BJ (cell line): ENCODE data around the gene SMIM23. TPM values are rescaled to one million over a fixed set of nuclear protein-coding genes. Genes with fewer than 3 reads are reported as not detected.

ENCODE experiments used
- CTCF ChIA-PET: fragments of 350-600 bp; formaldehyde crosslinking; extraction: SDS; loops from one replicate; lab custom pipeline; 2021; ENCODE audit warnings: antibody characterized with exemption, inconsistent platforms; lab: Yijun Ruan, JAX
- POLR2A ChIA-PET: fragments of 300-600 bp; sonication (Branson Sonifier 250); formaldehyde crosslinking; extraction: SDS; loops from one replicate; lab custom pipeline; 2021; ENCODE audit warnings: antibody characterized with exemption; lab: Charles Lee
- DNase-seq: peaks from one replicate; pipeline ENCODE4 v3.0.0-alpha.2; 2011; ENCODE audit warnings: low read depth
- H3K27me3 ChIP-seq: 2 replicates; pipeline ENCODE4 v1.6.0; 2011; ENCODE audit warnings: low read length; ENCODE audit not compliant: control insufficient read depth, insufficient read depth
- H3K36me3 ChIP-seq: 2 replicates; pipeline ENCODE4 v1.5.1; 2011; ENCODE audit warnings: low read length; ENCODE audit not compliant: control insufficient read depth, insufficient read depth
- H3K4me3 ChIP-seq: 2 replicates; pipeline ENCODE4 v1.5.1; 2011; ENCODE audit warnings: low read depth, mild to moderate bottlenecking, control low read depth, low read length
- polyA plus RNA-seq: library from polyadenylated mRNA; depleted of rRNA; stranded (reverse); fragments of >200 nt; gene quantifications from 2 replicates; pipeline ENCODE4 v1.2.3, GENCODE V29; 2011
- TF ChIP-seq, protein P1 (sequence below): IDR thresholded peaks from 2 replicates; pipeline ENCODE4 v1.5.1; 2011; ENCODE audit warnings: low read depth, mild to moderate bottlenecking, control low read depth, inconsistent platforms, low read length, moderate library complexity; ENCODE audit not compliant: insufficient read depth

The SMIM23 gene
- polyA plus RNA-seq, 1 experiment = not detected

DNA sequence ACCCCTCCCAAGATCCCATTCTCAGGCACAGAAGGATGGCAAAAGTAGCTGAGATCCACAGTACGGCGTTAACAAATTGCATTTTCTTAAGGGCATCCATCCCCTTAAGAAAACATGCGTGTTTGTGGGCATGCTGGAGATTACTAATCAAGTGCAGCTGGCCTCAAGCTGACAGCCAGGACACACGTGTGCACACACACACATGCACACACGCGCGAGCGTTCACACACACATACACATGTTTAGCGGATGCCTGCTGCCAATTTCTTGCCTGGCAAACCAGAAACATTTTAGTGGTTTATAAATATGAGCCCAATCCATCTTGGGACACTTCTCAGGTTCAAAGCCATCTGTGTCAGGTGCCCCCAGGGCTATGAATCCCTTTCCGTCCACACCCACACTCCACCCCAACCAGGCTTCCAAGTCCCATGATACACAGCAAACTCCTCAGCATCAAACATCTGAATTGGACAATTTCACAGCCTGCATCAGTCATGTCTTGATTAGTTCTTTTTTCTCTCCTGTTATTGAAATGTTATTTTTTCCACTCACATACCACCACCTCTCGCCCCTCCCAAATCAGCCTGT, 23.5 kb upstream of the SMIM23 start:
- ChIA-PET POLR2A (no interaction called here), CTCF (no interaction called here)
- H3K36me3 ChIP-seq = no peaks in the 10 kb centered on the region
- TF ChIP-seq, protein P1, sequence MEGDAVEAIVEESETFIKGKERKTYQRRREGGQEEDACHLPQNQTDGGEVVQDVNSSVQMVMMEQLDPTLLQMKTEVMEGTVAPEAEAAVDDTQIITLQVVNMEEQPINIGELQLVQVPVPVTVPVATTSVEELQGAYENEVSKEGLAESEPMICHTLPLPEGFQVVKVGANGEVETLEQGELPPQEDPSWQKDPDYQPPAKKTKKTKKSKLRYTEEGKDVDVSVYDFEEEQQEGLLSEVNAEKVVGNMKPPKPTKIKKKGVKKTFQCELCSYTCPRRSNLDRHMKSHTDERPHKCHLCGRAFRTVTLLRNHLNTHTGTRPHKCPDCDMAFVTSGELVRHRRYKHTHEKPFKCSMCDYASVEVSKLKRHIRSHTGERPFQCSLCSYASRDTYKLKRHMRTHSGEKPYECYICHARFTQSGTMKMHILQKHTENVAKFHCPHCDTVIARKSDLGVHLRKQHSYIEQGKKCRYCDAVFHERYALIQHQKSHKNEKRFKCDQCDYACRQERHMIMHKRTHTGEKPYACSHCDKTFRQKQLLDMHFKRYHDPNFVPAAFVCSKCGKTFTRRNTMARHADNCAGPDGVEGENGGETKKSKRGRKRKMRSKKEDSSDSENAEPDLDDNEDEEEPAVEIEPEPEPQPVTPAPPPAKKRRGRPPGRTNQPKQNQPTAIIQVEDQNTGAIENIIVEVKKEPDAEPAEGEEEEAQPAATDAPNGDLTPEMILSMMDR = no peak
- peaks cover 7% of the 10 kb centered on the region for H3K27me3 ChIP-seq
- no peak overlapping the region for H3K4me3 ChIP-seq
- DNase-seq = no peak

GRCh38 chr5:171762903-171763302, 22.7 kb upstream of the SMIM23 start:
- H3K4me3 ChIP-seq = no peak overlapping the region
- no peaks in the 10 kb centered on the region for H3K36me3 ChIP-seq
- POLR2A ChIA-PET = no interaction called here
- TF ChIP-seq, protein P1 = no peak
- peaks cover 8% of the 10 kb centered on the region for H3K27me3 ChIP-seq
- CTCF ChIA-PET = no interaction called here
- no peak for DNase-seq

DNA sequence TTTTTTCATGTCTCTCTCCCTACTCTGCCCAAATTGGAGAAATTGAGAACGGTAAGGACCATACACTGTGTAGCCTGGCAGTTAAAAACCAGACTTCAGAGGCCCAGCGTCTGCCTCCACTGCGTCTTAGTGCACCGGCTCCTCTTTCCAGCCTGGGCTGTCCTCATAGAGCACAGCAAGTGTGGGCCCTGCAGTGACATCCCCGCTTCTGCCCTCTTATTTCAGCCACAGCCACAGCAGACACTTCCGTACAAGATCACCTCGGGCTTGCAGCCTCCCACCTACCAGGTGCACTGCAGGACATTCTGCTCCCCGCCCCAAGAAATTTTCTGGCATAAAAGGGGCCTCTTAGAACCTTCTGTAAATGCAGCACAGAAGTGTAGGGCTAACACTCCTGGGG, 21.4 kb upstream of the SMIM23 start:
- TF ChIP-seq, protein P1 = no peak
- DNase-seq = no peak
- peaks cover 8% of the 10 kb centered on the region for H3K27me3 ChIP-seq
- no peaks in the 10 kb centered on the region for H3K36me3 ChIP-seq
- POLR2A ChIA-PET = no interaction called here
- CTCF ChIA-PET = interaction anchor here (1.1 kb wide), 1 partner anchor 17 kb away, joined by 3 read pairs; no protein-coding TSS in a partner anchor
- H3K4me3 ChIP-seq = no peak overlapping the region

DNA sequence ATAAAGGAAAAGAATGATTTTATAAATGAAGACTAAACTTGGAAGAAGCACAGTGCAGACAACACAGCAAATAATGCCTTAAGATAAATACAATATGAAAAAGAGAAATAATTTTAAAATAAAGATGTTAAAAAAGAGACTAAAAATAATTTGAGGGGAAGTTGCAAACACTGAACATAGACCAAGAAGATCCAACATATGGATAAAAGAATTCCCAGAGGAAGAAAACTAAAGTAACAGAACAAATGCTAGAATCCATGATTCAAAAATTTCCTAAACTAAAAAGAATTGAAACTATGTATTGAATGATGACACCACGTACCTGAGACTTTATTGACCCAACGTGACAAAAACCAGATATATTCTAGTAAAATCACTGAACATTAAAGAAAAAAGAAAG, 18.7 kb upstream of the SMIM23 start:
- Histone ChIP-seq H3K4me3 (no peak overlapping the region), H3K36me3 (no peaks in the 10 kb centered on the region), H3K27me3 (peaks cover 8% of the 10 kb centered on the region)
- no peak for DNase-seq
- TF ChIP-seq, protein P1 = no peak
- POLR2A ChIA-PET = no interaction called here
- CTCF ChIA-PET = no interaction called here

DNA sequence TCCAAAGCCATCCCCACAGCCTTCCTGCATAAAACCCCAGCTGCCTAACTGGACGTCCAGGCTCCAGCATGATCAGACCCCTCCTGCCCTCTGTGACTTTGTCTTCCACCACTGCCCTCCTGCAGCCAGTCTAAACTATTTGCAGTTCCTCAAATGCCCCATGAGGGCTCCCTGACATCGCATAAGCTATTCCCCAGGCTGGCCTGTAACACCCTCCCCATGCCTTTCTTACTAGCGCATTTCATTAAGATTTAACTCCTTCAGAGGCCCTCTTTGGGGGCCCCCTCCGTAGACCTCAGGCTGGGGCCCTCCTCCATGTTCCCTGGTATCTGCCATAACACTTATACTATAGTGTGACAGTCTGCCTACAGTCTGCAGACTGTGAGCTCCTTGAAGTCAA, 15.5 kb upstream of the SMIM23 start:
- ChIA-PET POLR2A (no interaction called here), CTCF (no interaction called here)
- H3K4me3 ChIP-seq = no peak overlapping the region
- H3K27me3 ChIP-seq = peaks cover 4% of the 10 kb centered on the region
- TF ChIP-seq, protein P1 = no peak
- DNase-seq = no peak
- H3K36me3 ChIP-seq = no peaks in the 10 kb centered on the region
